GM23338 (cell line): Measurements from ENCODE around the gene SGCB.

Source experiments
- CTCF ChIP-seq, 2 experiments: fragments of 200-600 bp in 1 of 2; sonication (generic) in 1 of 2; conservative IDR thresholded peaks; 2 replicates each; pipeline versions ENCODE4 v1.5.1 to v1.6.1; 2016 to 2017; ENCODE audit warnings: antibody characterized with exemption in 2 of 2, low read depth in 2 of 2, mild to moderate bottlenecking in 2 of 2, moderate library complexity in 1 of 2
- JUNB ChIP-seq: IDR thresholded peaks from one replicate; pipeline ENCODE4 v1.6.1; 2016; ENCODE audit warnings: antibody characterized with exemption; ENCODE audit not compliant: unreplicated experiment

- TF ChIP-seq CTCF (conservative IDR thresholded peaks at IDR 0.05; ENCODE audit: low read depth in 2 of 2) (no peak), JUNB (no peak)
Measured at GRCh38 chr4:52049266-52049665, 11.2 kb upstream of the SGCB start.
